GM19351 (cell line): ENCODE data around the gene SPINDOC.
"Not testable (repeated sequence)": the region's sequence is repeated elsewhere in the genome, so short reads cannot be mapped to it uniquely, and the experiment has no call there.

ENCODE experiments used
- ATAC-seq: cut with Tn5 transposase; IDR thresholded peaks from one replicate; pipeline ENCODE4 v1.9.1; 2021; ENCODE audit warnings: mild to moderate bottlenecking, moderate library complexity; ENCODE audit not compliant: unreplicated experiment

The SPINDOC gene

GRCh38 chr11:63849691-63850090 is 36.4 kb downstream of the SPINDOC start:
- no peak for ATAC-seq

GRCh38 chr11:63850920-63851319 is 37.7 kb downstream of the SPINDOC start:
- ATAC-seq: no peak

- no peak for ATAC-seq
These were observed 38.1 kb downstream of the SPINDOC start for GRCh38 chr11:63851364-63851763.

- ATAC-seq: no peak
These were observed 40.2 kb downstream of the SPINDOC start for GRCh38 chr11:63853476-63853875.

- ATAC-seq: no peak
These were observed 41.4 kb downstream of the SPINDOC start for GRCh38 chr11:63854696-63855095.

GRCh38 chr11:63855975-63856374 is 42.7 kb downstream of the SPINDOC start:
- ATAC-seq: no peak

- no peak for ATAC-seq
These were observed 45.6 kb downstream of the SPINDOC start for GRCh38 chr11:63858628-63859550.

- ATAC-seq: no peak
These were observed 49.7 kb downstream of the SPINDOC start for GRCh38 chr11:63862923-63863322.

- ATAC-seq: not testable (repeated sequence)
These were observed 50.4 kb downstream of the SPINDOC start for GRCh38 chr11:63863620-63864019.

GRCh38 chr11:63866211-63866610 is 53.0 kb downstream of the SPINDOC start:
- ATAC-seq: peak; percentile 75

GRCh38 chr11:63867511-63867910 is 54.3 kb downstream of the SPINDOC start:
- no peak for ATAC-seq

GRCh38 chr11:63868399-63869064 is 55.3 kb downstream of the SPINDOC start:
- ATAC-seq: no peak

GRCh38 chr11:63869171-63869591 is 55.9 kb downstream of the SPINDOC start:
- no peak for ATAC-seq

- ATAC-seq: no peak
These were observed 56.4 kb downstream of the SPINDOC start for GRCh38 chr11:63869683-63870082.

GRCh38 chr11:63870351-63871140 is 57.3 kb downstream of the SPINDOC start:
- ATAC-seq: no peak

GRCh38 chr11:63871962-63872799 is 58.9 kb downstream of the SPINDOC start:
- peak; percentile 95 for ATAC-seq

GRCh38 chr11:63872800-63873197 is 59.5 kb downstream of the SPINDOC start:
- ATAC-seq: no peak

- no peak for ATAC-seq
These were observed 60.1 kb downstream of the SPINDOC start for GRCh38 chr11:63873311-63873710.

- no peak for ATAC-seq
These were observed 61.3 kb downstream of the SPINDOC start for GRCh38 chr11:63874511-63874910.

- no peak for ATAC-seq
These were observed 62.3 kb downstream of the SPINDOC start for GRCh38 chr11:63875506-63876065.
